Amniotic stem cell (primary cell): Measurements from ENCODE around the gene CCDC134.
A peak's percentile ranks its signal among the peaks of the same experiment; 100 is the strongest.

ENCODE experiments used
- DNase-seq: peaks from one replicate; lab custom pipeline; 2025; lab: John Stamatoyannopoulos, UW

CCDC134 gene

DNA sequence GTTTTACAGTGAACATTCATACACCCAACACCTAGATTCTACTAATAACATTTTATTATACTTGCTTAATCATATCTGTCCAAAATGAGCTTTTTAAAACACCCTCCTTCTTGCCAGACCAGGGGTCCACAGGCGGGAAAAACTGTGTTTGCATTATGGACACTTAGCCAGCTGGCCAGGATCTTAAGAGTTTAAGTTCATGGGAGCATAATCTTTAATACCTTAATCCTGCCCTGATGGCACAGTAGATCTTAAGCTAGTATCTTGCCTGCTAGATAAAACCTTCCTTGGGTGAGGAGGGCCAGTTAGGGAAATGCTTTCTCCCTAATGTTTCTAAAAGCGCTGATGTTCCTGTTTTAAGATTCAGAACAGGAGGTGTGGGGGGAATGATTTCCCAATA, 13.1 kb upstream of the CCDC134 start:
- DNase-seq: no peak

DNA sequence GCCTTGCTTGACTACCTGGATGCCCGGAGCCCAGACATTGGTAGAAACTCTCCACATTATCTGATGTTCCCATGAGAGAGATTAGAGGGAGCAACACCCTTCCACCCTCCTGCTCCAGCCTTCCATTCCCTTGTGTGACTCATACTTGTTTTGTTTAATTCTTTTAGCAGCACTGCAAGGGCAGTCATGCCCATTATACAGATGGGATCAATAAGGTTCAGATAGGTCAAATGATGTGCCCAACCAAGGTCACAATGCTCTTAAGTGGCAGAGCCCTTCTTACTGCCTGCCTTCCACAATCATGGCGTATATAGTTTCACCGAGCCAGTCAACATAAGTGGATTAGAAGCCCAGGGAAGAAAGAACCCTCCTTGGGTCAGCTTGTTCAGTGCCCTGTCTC, 6.6 kb upstream of the CCDC134 start:
- no peak for DNase-seq

DNA sequence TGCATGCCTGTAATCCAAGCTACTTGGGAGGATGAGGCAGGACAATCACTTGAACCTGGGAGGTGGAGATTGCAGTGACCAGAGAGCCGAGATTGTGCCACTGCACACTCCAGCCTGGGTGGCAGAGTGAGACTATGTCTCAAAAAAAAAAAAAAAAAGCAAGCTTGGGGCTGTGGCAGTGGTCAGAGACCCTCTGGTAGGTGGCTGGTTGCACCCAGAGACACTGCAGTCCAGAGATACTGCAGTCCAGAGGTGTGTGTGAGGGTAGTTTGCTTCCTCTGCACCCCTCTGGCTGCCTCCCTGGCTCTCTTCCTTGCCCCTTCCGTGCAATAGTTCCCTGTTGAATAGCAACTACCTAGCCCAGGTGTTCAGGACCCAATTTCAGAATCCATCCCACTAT, 1.7 kb upstream of the CCDC134 start:
- no peak for DNase-seq

DNA sequence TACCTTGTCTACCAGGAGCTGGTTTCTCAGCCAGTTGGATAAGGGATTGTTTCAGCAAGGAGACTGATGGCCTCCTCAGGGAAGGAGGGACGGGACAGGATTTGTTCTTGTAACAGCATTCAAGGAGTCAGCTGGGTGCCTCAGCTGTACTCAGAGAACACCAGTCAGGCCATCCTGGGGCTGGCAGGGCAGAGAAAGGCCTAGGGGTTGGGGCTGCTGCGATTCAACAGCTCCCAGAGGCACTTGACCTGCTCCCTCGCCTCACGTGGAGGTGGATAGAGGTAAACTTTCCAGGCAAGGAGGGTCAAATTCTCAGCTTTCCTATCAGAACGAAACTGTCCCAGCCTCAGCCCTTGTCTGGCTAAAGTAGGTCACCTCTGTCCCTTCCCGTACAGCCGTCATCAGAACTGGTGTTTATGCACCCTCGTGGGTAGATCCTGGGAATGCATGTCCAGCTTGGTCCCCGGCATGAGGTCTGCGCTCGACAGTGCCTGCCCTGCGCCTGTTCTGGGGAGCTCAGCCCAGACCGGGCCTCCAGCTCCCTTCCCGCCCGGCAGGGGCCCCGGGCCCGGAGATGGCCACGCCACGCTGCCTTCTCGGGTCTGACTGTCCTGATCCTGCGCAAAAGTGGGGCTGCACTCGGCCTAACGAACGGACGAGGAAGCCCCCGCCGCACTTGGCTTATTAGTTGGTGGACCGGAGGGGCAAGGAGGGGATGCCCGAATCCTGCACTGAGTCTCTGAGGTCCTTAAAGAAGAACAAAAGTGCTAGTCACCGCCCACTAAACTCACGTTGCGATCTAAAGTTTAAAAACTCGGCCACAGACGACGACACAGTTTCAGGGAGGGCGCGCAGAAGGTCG, 762 bp upstream of the CCDC134 start:
- no peak for DNase-seq

DNA sequence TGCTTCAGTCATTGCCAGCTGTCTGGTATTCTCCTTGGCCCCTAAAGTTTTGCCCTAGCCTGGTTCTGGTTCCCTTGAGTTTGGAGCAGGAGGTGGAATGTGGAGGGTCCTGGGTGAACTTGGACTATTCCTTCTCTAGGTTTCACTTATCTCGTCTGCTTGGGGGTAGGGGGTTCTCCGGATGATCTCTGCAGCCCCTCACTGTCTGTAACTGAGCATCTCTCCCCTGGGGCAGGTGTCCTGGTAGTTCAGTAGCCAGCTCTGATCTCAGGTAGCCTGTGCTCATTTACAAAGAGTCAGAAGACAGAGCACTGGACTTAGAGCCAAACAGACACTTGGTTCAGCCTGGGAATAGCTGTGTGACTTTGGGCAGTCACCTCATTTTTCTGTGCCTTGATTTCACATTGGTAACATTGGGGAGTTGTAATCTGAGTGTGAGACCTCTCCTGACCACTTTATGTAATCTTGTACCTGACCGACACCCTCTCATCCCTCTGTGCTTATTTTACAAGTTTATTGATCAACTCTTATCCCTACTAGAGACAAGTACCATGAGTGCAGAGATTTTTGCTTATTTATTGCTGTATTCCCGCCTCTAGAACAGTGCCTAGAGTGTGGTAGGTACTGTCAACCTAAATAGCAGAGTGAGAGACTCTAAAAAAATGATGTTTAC, 804 bp downstream of the CCDC134 start:
- DNase-seq: no peak

DNA sequence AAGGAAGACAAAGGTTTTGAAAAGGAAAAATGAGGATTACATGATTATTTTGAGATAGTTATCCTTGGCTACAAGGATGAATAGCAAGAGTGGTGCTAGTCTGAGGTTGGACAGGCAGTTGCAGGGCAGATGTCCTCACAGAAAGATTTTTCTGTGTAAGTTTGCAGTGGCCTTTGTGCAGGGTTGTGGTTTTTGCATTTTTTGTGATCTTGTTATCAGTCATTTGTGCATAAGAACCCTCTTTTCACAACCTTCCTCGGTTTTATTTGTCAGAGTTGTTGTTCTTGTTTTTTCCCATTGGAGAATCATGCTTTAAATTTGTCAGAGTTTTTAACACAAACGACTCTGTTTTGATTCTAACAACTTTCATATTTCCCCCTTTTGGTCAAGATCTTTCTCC, 1.4 kb downstream of the CCDC134 start:
- no peak for DNase-seq

DNA sequence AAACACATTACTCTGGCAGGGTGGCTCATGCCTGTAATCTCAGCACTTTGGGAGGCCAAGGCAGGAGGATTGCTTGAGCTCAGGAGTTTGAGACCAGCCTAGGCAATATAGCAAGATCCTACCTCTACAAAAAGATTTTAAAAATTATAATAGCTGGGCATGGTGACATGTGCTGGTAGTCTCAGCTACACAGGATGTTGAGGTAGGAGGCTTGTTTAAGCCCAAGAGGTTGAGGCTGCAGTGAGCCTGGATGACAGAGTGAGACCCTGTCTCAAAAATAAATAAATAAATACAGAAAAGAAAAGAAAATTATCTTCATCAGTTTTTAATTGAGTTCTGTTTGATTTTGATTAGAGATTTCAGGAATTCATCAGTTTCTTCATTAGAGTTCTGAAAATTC, 5.2 kb downstream of the CCDC134 start:
- DNase-seq: no peak

DNA sequence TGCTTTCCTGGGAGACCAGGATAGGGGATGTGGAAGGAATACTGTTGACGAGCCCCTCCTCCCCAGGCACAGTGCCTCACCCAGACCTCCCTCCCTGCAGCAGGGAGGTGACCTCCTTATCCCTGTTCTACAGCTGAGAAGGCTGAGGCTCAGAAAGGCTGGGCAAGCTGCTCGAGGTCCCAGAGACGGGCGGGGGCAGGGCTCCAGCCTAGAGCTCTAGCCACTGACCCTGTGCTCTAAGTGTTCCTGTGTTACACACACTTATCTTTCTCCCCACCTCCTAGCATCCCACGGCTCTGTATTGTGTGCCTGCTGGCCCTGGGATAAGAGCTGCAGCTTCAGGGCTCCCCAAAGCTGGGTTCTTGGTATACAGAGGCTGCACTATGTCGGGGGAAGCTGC, 7.9 kb downstream of the CCDC134 start:
- DNase-seq: no peak

DNA sequence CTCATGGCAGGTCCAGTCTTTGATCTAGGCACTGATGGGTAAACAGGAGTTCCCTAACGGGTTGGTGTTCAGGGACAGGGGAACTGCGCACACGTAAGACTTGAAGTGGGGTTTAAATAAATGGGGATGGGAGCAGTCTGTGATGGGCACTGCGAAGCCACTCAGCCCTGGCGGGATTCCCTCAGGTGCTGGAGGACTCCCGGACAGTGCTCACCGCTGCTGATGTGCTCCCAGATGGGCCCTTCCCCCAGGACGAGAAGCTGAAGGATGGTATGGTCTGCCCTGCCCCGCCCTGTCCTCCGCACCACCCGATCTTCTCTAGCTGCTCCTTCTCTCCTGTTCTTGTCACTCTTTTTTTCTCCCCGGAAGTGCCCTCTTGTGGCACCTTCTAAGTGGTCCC, 9.5 kb downstream of the CCDC134 start:
- DNase-seq: no peak

DNA sequence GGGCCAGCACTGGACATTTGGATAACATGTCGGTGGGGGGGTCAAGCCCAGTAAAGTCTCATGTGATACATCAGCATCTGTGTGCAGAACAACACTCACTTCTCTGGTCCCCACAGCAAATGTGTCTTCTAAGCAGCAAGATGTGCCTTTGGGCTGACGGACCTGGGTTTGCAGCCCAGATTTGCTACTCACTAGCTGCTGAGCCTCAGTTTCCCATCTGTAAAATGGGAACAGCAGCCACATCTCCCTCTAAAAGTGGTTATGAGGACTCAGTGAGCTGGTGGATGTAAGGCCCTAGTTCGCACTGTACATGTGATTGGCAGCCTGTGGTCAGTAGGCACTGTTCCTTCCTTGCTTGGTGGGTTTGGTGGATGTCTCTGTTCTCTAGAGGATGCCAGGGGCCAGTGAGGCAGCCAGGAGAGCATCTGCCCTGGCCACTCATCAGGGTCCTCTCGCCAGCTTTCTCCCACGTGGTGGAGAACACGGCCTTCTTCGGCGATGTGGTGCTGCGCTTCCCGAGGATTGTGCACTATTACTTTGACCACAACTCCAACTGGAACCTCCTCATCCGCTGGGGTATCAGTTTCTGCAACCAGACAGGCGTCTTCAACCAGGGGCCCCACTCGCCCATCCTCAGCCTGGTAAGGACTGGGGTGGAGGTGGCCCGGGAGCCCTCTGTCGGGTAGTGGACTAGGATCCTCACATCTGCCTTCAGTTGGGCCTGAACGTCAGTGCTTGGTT, 12.5 kb downstream of the CCDC134 start:
- no peak for DNase-seq

DNA sequence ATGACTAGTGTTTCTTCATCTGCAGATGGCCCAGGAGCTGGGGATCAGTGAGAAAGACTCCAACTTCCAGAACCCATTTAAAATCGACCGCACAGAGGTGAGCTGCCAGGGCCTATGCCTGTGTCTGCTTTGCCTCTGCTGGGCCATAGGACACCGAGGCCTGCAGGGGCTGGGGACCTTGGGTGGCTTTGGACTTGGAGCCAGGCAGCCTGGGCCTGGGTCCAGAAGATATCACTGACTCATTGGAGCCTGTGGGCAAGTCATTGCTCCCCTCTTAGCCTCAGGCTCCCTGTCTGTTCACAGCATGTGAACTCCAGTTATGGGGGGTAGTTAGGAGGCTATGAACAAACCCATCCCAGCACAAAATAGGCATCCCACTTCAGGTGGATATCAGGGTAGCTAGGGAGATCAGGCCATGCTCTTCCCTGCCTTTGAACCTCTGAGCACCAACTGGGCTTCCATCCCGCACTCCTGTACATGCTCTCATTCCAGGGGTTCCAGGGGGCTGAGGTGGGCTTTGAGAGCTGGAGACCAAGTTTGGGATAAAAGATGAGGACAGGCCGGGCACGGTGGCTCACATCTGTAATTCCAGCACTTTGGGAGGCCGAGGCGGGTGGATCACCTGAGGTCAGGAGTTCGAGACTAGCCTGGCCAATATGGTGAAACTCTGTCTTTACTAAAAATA, 13.4 kb downstream of the CCDC134 start:
- DNase-seq: no peak

DNA sequence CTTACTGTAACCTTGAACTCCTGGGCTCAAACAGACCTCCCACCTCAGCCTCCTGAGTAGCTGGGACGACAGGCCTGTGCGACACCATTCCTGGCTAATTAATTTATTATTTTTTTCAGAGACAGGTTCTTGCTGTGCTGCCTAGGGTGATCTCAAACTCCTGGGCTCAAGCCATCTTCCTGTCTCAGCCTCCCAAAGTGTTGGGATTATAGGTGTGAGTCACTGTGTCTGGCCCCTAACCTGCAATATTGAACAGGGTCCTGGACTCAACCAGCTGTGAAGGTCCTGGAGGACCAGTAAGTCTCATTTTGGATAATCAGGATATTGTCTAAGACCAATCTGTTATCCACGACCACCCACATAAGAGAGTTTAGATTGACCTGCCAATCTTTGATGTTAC, 15.2 kb downstream of the CCDC134 start:
- no peak for DNase-seq

DNA sequence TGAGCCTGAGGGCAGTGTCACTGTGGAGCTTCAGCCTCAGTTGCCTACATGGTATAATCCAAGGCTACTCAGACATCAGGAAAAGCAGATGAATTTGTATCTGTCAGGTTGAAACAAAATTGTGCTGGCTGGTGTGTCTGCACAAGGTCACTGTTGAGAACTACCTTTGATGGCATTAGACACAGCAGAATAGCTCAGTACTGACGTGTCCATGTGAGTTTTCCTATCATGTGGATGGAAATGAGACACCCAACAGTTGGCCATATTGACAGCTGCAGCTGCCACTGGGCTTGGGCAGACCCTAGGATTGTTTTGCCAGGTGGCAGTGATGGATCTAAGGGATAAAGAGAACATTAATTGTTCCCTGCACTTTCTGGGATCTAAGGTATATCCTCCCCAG, 15.8 kb downstream of the CCDC134 start:
- DNase-seq: no peak

DNA sequence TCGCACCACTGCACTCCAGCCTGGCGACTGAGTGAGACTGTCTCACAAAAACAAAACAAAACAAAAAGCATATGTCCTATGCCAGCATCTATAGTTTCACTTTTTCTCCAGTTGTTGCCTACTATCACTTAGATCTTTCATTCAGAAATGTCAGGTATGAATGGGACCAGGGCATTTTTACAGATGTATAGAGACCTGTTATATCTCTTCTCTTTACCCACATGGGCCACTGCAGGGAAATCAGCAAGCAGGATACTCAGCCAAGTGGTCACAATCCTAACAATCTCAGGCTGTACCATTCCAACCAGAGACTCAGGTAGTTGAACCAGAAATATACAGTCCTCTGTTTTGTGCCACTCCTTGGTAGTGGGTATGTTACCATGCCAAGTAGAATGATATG, 16.4 kb downstream of the CCDC134 start:
- DNase-seq: no peak

DNA sequence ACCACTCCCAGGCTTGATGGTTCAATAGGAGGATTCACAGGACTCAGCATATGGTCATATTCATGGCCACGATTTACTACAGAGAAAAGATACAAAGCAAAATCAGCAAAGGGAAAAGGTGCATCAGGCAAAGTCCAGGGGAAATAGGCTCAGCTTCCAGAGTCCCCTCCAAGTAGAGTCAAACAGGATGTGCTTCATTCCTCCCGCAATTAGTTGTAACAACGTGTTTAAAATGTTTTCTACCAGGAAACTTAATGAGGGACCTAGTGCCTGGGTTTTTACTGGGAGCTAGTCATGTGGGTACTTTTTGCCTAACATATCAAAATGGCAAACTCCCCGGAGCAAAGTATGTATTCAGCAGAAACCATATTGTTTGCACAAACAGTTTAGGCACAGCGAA, 17.5 kb downstream of the CCDC134 start:
- no peak for DNase-seq

DNA sequence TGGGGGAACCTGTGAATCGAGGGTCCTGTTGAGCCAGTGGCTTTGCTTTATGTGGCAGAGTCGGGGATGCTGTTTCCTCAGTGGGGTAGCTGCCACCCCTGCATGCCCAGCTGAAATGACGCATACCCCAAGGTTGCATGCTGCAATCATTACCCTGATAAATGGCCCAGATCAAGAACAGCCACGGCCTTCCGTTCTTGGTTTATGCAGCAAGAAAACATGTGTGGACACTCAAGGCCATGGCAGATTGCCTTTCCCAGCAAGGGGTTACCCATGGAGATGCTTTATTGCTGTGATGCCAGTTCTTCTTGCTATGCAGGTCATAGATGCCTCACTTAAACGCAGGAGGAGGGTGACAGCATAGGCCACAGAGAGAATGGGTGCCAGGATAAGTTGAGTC, 18.1 kb downstream of the CCDC134 start:
- no peak for DNase-seq

DNA sequence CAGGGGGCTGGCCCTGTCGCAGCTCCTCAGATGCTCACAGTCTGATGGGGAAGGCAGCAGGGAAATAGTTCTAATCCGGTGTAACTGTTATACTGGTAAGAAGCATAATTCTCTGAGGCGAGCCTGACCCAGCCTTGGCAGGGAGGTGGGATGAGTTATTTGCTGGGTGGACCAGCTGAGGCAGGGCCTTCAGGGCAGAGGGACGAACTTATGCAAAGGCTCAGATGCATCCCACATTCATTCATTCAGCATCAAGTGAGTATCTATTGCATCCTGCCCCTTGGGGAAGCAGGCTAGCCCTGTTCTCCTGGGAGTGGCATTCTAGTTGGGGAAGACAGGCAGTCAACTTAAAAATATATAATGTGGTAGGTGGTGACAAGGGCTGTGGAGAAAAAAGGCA, 18.8 kb downstream of the CCDC134 start:
- no peak for DNase-seq

DNA sequence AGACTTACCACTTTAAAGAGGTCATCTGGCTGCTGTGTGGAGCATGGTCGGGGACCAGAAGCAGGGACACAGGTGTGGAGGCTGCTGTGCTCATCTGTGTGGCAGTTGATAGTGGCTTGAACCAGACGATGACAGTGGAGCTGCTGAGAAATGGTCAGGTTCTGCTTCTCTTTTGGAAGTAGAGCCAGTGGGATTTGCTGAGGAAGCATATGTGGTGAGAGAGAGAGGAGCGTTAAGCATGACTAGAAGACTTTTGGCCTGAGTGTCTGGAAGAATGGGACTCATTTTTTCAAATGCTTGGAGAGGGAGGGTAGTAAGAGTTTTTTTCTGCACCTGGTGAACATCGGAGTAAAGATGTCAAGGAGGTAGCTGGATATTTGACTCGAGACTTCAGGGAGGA, 20.0 kb downstream of the CCDC134 start:
- DNase-seq: no peak

DNA sequence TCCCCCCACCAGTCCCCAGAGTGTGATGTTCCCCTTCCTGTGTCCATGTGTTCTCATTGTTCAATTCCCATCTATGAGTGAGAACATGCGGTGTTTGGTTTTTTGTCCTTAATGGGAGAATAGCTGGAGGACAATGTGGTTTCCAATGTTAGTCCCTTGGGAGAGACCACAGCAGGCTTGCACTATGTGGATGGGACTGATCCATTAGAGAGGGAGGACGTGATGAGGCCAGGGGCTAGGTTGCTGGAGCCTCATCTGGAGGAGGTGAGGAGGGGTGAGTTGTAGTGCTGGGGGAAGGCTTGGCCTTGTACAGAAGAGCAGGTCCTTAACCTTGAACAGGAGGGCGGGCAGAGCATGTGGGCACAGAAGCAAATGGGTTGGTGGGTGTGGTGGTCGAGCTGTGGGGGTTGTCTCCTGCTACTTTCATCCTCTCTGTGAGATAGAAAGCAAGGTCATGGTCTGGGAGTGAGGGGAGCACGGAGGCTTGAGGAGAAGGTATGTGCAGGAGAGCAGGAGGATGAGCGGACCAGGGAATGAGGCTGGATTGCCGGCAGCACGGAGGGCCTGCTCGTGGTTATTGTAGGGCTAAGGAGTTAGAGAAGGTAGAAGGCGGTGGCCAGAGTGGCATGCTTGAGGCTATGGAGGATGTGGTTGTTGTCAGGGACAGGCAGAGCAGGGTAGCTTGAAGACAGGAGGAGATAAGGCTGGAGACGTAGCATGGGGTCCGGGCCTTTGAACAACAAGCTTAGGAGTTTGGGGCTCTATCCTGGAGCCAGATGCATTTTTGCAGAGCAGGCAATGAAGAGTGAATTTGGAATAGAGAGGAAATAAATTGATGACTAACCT, 21.2 kb downstream of the CCDC134 start:
- DNase-seq: no peak

DNA sequence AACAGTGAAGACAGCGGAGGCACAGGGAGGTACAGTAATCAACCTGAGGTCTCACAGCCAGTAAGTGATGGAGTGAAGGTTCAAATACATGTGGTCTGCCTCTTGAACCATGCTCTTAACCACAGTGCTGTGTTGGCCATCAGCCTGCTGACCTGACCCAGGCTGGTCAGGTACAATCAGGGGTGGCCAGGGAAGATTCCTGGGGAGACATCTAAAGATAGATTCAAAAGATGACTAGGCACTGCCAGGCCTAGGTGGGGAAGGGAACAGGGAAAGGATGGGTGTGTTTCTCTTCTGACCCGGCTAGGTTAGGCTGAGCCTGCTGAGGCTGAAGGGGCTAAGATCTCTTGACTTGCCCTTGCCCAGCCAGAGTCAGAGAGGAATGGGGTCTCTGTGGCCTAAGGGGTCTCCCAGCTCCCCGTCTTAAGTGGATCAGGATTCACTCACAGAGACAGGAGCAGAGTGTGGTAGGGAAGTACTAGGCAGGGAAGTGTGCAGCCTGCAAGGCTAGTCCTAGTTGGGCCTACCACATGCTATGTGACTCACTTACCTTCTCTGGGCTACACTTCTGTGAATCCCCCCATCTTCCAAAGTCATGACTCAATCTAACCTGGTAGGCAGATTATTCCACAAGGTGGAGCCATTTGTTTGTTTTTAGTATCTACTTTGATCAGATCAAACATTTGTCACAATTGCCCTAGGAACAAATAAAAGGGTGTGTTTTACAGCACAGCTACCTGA, 22.0 kb downstream of the CCDC134 start:
- DNase-seq: peak; percentile 22

DNA sequence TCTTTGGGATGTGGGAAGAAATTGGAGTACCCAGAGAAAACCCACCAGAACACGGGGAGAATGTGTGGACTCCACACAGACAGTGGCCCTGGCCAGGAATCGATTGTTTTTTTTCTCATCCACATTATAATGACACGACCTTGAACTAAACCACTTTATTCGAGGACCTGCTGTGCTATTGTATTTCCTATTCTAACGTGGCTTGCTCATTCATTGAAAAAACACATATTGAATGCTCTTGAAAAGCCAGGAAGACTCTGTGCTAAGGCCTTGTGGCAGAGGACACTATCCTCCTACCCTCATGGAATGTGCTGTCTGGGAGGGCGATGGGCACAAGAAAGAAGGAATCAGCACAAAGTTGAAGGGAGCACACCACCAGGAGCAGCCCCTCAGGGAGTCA, 23.3 kb downstream of the CCDC134 start:
- DNase-seq: no peak
